Vagina (tissue), 2 donors: ENCODE measurements around the gene CACNA1I. TPM values are rescaled to one million over a fixed set of nuclear protein-coding genes. Genes with fewer than 3 reads are reported as not detected.

Source experiments
- DNase-seq, 2 donors: peaks; one replicate each; pipeline ENCODE4 v3.0.0-alpha.2; 2017; ENCODE audit errors: extremely low spot score in 2 of 2
- H3K27ac ChIP-seq: fragments of 200-600 bp; sonication (generic); one replicate; pipeline ENCODE4 v1.5.1; 2019
- H3K27me3 ChIP-seq: fragments of 200-600 bp; sonication (generic); one replicate; pipeline ENCODE4 v1.5.1; 2019
- H3K36me3 ChIP-seq, 2 donors: fragments of 200-600 bp; sonication (generic); one replicate each; pipeline ENCODE4 v1.5.1; 2017 to 2019
- H3K4me1 ChIP-seq: fragments of 200-600 bp; sonication (generic); one replicate; pipeline ENCODE4 v1.5.1; 2019
- H3K4me3 ChIP-seq, 2 donors: fragments of 200-600 bp; sonication (generic); 1 replicate in 1 of 2; 2 replicates in 1 of 2; pipeline ENCODE4 v1.5.1; 2016 to 2019
- H3K9me3 ChIP-seq: fragments of 200-600 bp; sonication (generic); one replicate; pipeline ENCODE4 v1.5.1; 2019
- CTCF ChIP-seq, 3 experiments: fragments of 450-650 bp in 2 of 3; fragments of 200-600 bp in 1 of 3; sonication (generic) in 1 of 3; IDR thresholded peaks; one replicate each; pipeline ENCODE4 v1.5.1; 2017 to 2019; ENCODE audit warnings: antibody characterized with exemption in 3 of 3, mild to moderate bottlenecking in 2 of 3, moderate library complexity in 2 of 3
- POLR2A ChIP-seq, 2 donors: fragments of 450-650 bp; IDR thresholded peaks; one replicate each; pipeline ENCODE4 v1.6.1; 2017; ENCODE audit warnings: antibody characterized with exemption in 2 of 2, mild to moderate bottlenecking in 2 of 2, moderate library complexity in 2 of 2
- POLR2AphosphoS5 ChIP-seq, 2 donors: sonication (generic); formaldehyde crosslinking; IDR thresholded peaks; one replicate each; pipeline ENCODE4 v1.9.0; 2017; ENCODE audit warnings: antibody characterized with exemption in 2 of 2, mild to moderate bottlenecking in 2 of 2, low read depth in 1 of 2; ENCODE audit not compliant: insufficient read depth in 1 of 2
- intact Hi-C: fragments of 100-400 bp; cut with DNase I; formaldehyde crosslinking; loops from one replicate; pipeline ENCODE4 v1.15.1; 2023
- total RNA-seq: library from RNA; depleted of rRNA; stranded (reverse); fragments of >200 nt; gene quantifications from one replicate; pipeline ENCODE4 v1.2.3, GENCODE V29; 2016

Gene CACNA1I
- total RNA-seq, 1 donor from 2014 or later, result 1.2 TPM

GRCh38 chr22:39597236-39597869, 26.8 kb downstream of the CACNA1I start:
- no peaks in the 10 kb centered on the region for H3K36me3 ChIP-seq
- intact Hi-C loops, result no loop called here
- H3K4me3 ChIP-seq, result no peak overlapping the region
- TF ChIP-seq POLR2A (IDR thresholded peaks at IDR 0.05), result no peak
- no peak for TF ChIP-seq POLR2AphosphoS5 (IDR thresholded peaks at IDR 0.05; ENCODE audit: insufficient read depth in 1 of 2, low read depth in 1 of 2)
- no peak for TF ChIP-seq CTCF (IDR thresholded peaks at IDR 0.05)
- H3K27ac ChIP-seq, result no peak overlapping the region
- H3K27me3 ChIP-seq, result no peaks in the 10 kb centered on the region
- H3K4me1 ChIP-seq, result peaks cover 6% of the 10 kb centered on the region
- no peaks in the 10 kb centered on the region for H3K9me3 ChIP-seq
- DNase-seq, result no peak

GRCh38 chr22:39598017-39598965, 27.7 kb downstream of the CACNA1I start:
- Histone ChIP-seq H3K27me3 (no peaks in the 10 kb centered on the region), H3K36me3 (no peaks in the 10 kb centered on the region), H3K9me3 (no peaks in the 10 kb centered on the region), H3K27ac (no peak overlapping the region), H3K4me1 (no peaks in the 10 kb centered on the region), H3K4me3 (no peak overlapping the region)
- no peak for DNase-seq
- intact Hi-C loops, result no loop called here
- TF ChIP-seq CTCF (IDR thresholded peaks at IDR 0.05) (no peak), POLR2A (IDR thresholded peaks at IDR 0.05) (no peak), POLR2AphosphoS5 (IDR thresholded peaks at IDR 0.05; ENCODE audit: insufficient read depth in 1 of 2, low read depth in 1 of 2) (no peak)

- intact Hi-C loops, result no loop called here
- DNase-seq, result no peak
- Histone ChIP-seq H3K9me3 (no peaks in the 10 kb centered on the region), H3K27ac (no peak overlapping the region), H3K4me1 (no peaks in the 10 kb centered on the region), H3K4me3 (no peak overlapping the region), H3K27me3 (no peaks in the 10 kb centered on the region), H3K36me3 (no peaks in the 10 kb centered on the region)
- no peak for TF ChIP-seq POLR2A (IDR thresholded peaks at IDR 0.05)
- TF ChIP-seq POLR2AphosphoS5 (IDR thresholded peaks at IDR 0.05; ENCODE audit: insufficient read depth in 1 of 2, low read depth in 1 of 2), result no peak
- TF ChIP-seq CTCF (IDR thresholded peaks at IDR 0.05), result no peak
Observed at GRCh38 chr22:39600491-39601179, 30.1 kb downstream of the CACNA1I start.

- Histone ChIP-seq H3K4me3 (no peak overlapping the region), H3K9me3 (no peaks in the 10 kb centered on the region), H3K4me1 (no peaks in the 10 kb centered on the region), H3K27ac (no peak overlapping the region), H3K36me3 (no peaks in the 10 kb centered on the region), H3K27me3 (no peaks in the 10 kb centered on the region)
- intact Hi-C loops, result no loop called here
- no peak for DNase-seq
- no peak for TF ChIP-seq POLR2AphosphoS5 (IDR thresholded peaks at IDR 0.05; ENCODE audit: insufficient read depth in 1 of 2, low read depth in 1 of 2)
- TF ChIP-seq POLR2A (IDR thresholded peaks at IDR 0.05), result no peak
- TF ChIP-seq CTCF (IDR thresholded peaks at IDR 0.05), result no peak
Observed at GRCh38 chr22:39601180-39601535, 30.6 kb downstream of the CACNA1I start.
